ENCODE results near the gene IKZF5.

GRCh38 chr10:123039632-123039930 is 31.0 kb upstream of the IKZF5 start:
- no peak for TF ChIP-seq POLR2A (IDR thresholded peaks at IDR 0.05)
- TF ChIP-seq CTCF (IDR thresholded peaks at IDR 0.05 in 4 of 5, conservative IDR thresholded peaks at IDR 0.05 in 1 of 5) = no peak

All from gastrocnemius medialis (tissue), 4 donors.